WERI-Rb-1 (cell line): ENCODE measurements around the gene BTG2.

Experiments
- DNase-seq: peaks from one replicate; pipeline ENCODE4 v3.0.0-alpha.2; 2020
- H3K27ac ChIP-seq: fragments of 250-450 bp; sonication (Bioruptor Pico); 2 replicates; pipeline ENCODE4 v1.5.1; 2020; ENCODE audit warnings: mild to moderate bottlenecking, moderate library complexity
- H3K27me3 ChIP-seq: fragments of 250-450 bp; sonication (Bioruptor Pico); 2 replicates; pipeline ENCODE4 v1.5.1; 2021; ENCODE audit warnings: mild to moderate bottlenecking, low read depth, moderate library complexity; ENCODE audit not compliant: insufficient read depth, severe bottlenecking
- H3K36me3 ChIP-seq: fragments of 250-450 bp; sonication (Bioruptor Pico); 2 replicates; pipeline ENCODE4 v1.5.1; 2020; ENCODE audit warnings: mild to moderate bottlenecking, moderate library complexity
- H3K4me3 ChIP-seq: 2 replicates; pipeline ENCODE4 v1.5.1; 2011; ENCODE audit warnings: low read depth, mild to moderate bottlenecking, control low read depth, low read length
- H3K9me3 ChIP-seq: fragments of 250-450 bp; sonication (Bioruptor Pico); 2 replicates; pipeline ENCODE4 v1.5.1; 2021; ENCODE audit warnings: mild to moderate bottlenecking, moderate library complexity; ENCODE audit not compliant: severe bottlenecking
- TF ChIP-seq, protein P1 (sequence below): IDR thresholded peaks from 2 replicates; pipeline ENCODE4 v1.5.1; 2011; ENCODE audit warnings: low read depth, mild to moderate bottlenecking, control low read depth, inconsistent platforms, low read length

The BTG2 gene

DNA sequence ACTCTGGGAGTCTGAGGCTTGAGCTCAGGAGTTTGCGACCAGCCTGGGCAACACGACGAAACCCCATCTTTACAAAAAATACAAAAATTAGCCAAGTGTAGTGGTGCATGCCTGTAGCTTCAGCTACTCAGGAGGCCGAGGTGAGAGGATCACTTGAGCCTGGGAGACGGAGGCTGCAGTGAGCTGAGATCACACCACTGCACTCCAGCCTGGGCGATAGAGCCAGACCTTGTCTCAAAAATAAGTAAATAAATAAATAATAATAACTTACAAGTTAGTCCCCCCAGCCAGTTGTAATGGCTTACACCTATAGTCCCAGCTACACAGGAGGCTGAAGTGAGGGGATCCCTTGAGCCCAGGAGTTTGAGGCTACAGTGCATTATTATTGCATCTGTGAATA is 21.7 kb upstream of the BTG2 start:
- H3K27ac ChIP-seq: peak overlapping the region; percentile 84
- TF ChIP-seq, protein P1, sequence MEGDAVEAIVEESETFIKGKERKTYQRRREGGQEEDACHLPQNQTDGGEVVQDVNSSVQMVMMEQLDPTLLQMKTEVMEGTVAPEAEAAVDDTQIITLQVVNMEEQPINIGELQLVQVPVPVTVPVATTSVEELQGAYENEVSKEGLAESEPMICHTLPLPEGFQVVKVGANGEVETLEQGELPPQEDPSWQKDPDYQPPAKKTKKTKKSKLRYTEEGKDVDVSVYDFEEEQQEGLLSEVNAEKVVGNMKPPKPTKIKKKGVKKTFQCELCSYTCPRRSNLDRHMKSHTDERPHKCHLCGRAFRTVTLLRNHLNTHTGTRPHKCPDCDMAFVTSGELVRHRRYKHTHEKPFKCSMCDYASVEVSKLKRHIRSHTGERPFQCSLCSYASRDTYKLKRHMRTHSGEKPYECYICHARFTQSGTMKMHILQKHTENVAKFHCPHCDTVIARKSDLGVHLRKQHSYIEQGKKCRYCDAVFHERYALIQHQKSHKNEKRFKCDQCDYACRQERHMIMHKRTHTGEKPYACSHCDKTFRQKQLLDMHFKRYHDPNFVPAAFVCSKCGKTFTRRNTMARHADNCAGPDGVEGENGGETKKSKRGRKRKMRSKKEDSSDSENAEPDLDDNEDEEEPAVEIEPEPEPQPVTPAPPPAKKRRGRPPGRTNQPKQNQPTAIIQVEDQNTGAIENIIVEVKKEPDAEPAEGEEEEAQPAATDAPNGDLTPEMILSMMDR: no peak
- peak; percentile 10 for DNase-seq
- H3K36me3 ChIP-seq: no peaks in the 10 kb centered on the region
- no peaks in the 10 kb centered on the region for H3K27me3 ChIP-seq
- no peak overlapping the region for H3K4me3 ChIP-seq
- no peaks in the 10 kb centered on the region for H3K9me3 ChIP-seq

DNA sequence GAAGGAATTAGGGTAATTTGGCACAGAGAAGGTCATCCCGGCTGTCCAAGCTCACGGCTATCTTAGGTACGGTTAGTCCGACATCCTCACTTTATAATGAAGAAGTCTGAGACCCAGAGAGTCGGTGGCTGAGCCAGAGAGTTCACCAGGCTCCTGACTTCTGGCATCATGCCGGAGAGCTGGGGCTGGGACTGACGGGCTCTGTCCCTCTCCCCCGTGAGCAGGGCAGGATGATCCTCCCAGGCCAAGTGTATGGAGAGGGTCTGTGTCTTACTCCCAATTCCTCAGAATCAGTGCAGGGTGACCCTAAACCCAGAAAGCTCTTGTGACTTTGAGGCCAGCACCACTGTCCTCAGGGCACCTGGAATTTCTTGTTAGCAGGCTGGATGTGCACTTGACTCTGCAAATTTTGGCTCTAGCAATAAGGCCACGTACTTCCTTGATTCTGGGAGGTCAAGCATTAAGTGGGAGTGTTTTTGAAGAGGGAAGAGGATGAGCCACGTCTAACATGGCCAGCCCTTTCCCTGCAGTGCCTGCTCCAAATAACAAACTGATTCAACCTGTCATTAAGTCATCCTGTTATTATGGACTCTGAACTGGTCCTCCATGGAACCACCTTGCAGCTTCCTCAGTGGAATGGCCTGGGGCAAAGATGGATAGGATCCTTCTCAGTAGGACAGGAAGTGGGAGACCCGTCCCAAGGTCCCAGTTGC is 20.8 kb upstream of the BTG2 start:
- peak overlapping the region; percentile 84 for H3K27ac ChIP-seq
- no peak for DNase-seq
- TF ChIP-seq, protein P1: no peak

DNA sequence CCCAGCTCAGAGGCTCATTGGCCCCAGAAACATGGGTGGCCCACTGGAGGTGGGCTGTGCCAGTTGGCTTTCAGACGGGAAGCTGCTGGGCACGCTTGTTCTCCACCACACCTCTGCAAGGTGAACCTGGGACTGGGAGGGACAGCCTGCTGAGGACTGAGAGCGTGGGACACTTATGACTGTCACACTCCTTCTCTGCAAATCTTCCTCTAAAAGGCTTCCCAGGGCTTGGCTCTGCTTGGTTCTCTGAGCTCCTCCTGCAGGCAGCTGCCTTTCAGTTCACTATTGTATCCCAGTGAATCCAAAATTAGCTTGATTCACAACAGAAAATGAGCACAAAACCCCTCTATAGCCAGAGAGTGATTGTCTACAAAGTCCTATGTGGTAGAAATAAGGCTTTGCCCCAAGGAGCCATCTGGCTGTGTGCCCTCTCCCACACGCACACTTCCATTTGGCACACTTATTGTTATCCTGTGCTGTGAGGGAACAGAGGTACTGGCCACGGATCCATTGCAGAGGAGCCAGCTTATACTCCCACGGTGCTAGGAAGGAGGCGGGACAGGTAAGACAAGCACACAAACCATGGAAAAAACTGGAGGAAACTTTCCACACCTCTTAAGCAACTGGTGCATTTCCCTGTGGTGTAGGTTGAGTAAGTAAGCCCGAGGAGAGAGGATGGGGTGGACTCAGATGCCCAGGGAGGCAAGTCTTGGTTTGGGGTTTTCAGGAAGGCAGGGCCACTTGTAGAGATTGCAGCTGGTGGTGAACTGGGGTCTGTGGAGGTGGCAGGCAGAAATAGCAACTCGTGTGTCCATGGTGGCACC is 18.9 kb upstream of the BTG2 start:
- TF ChIP-seq, protein P1: peak; percentile 34; the same call in 1 of the 2 replicates
- H3K27ac ChIP-seq: peak overlapping the region; percentile 82
- no peaks in the 10 kb centered on the region for H3K9me3 ChIP-seq
- no peaks in the 10 kb centered on the region for H3K27me3 ChIP-seq
- no peaks in the 10 kb centered on the region for H3K36me3 ChIP-seq
- peak; percentile 56 for DNase-seq
- no peak overlapping the region for H3K4me3 ChIP-seq

More for the DNA sequence above, 20.8 kb upstream of the BTG2 start:
- no peaks in the 10 kb centered on the region for H3K27me3 ChIP-seq
- H3K4me3 ChIP-seq: no peak overlapping the region
- no peaks in the 10 kb centered on the region for H3K36me3 ChIP-seq
- no peaks in the 10 kb centered on the region for H3K9me3 ChIP-seq

DNA sequence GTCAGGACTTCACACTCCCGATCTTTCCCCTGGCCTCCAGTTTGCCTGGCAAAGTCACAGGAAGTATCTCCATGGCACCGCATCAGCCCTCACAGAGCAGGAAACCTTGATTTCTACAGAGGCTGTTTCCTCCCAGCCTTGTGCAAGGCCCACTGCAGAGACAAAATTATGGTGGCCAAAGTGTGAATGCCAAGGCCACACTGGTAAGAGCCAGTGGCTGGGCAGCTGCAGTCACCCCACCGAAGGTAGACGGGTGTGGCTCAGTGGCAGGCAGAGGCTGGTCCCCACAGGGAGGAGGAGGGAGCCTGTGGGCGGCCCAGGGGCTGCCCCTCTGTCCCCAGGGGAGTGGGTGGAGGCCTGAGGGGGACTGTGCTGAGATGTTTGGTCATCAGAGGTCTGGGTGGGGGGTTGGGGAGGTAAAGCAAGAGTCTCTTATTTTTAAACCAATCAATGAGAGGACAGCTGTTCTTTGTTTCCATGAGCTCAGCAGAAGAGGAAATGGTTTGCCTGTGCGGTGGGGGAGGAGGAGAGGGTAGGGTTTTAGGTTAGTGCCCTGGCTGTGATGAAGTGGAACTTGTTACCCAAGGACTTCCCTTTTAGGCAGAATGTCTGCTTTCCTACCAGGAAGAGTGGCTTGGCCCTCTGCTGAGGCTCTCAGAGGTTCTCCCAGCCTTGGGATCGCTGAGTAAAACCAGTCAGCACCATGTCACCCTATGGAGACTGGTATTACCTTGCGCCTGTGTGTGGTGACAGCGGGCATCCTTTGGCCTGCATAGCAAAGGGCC is 18.0 kb upstream of the BTG2 start:
- Histone ChIP-seq H3K36me3 (no peaks in the 10 kb centered on the region), H3K9me3 (no peaks in the 10 kb centered on the region), H3K27ac (peak overlapping the region; percentile 82), H3K27me3 (no peaks in the 10 kb centered on the region), H3K4me3 (no peak overlapping the region)
- TF ChIP-seq, protein P1: no peak
- DNase-seq: peak; percentile 89

DNA sequence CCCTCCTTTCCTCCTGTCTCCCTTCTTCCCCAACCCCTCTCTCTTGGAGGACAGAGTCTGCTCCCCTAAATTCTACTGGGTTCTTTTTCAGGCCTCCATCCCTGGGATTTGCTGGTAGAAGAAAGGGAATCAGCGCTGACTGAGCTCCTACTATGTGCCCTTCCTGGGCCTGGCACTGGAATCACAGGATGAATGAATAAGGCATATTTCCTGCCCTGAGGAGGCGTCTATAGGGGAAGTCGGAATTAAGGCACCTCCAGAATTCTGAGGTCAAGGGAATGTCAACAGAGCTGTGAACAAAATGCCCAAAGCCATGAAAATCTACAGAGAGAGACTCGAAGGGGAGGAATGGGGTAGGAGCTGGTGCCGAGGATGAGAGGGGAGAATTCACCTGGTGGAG is 17.4 kb upstream of the BTG2 start:
- Histone ChIP-seq H3K9me3 (no peaks in the 10 kb centered on the region), H3K36me3 (no peaks in the 10 kb centered on the region), H3K4me3 (no peak overlapping the region), H3K27me3 (no peaks in the 10 kb centered on the region), H3K27ac (peak overlapping the region; percentile 82)
- no peak for DNase-seq
- TF ChIP-seq, protein P1: no peak
